Measurements from ENCODE around the gene CERS6.
A peak's percentile ranks its signal among the peaks of the same experiment; 100 is the strongest.

CERS6 gene

GRCh38 chr2:168607992-168608391 lies 151.9 kb downstream of the CERS6 start:
- DNase-seq = no peak

- DNase-seq = no peak
These were observed 152.7 kb downstream of the CERS6 start for GRCh38 chr2:168608796-168609195.

GRCh38 chr2:168611091-168611490 lies 155.0 kb downstream of the CERS6 start:
- no peak for DNase-seq

- no peak for DNase-seq
These were observed 156.0 kb downstream of the CERS6 start for GRCh38 chr2:168611896-168612650.

GRCh38 chr2:168612719-168613118 lies 156.6 kb downstream of the CERS6 start:
- DNase-seq = no peak

- DNase-seq = no peak
These were observed 157.5 kb downstream of the CERS6 start for GRCh38 chr2:168613551-168613950.

- no peak for DNase-seq
These were observed 158.3 kb downstream of the CERS6 start for GRCh38 chr2:168614172-168615018.

- DNase-seq = no peak
These were observed 164.5 kb downstream of the CERS6 start for GRCh38 chr2:168620554-168620953.

GRCh38 chr2:168622559-168622958 lies 166.5 kb downstream of the CERS6 start:
- DNase-seq = no peak

- DNase-seq = no peak
These were observed 168.0 kb downstream of the CERS6 start for GRCh38 chr2:168624028-168624427.

GRCh38 chr2:168626096-168626495 lies 170.0 kb downstream of the CERS6 start:
- no peak for DNase-seq

- DNase-seq = no peak
These were observed 170.6 kb downstream of the CERS6 start for GRCh38 chr2:168626647-168627046.

- peak in 2 of 3 donors; percentile 38 to 45 for DNase-seq
These were observed 176.6 kb downstream of the CERS6 start for GRCh38 chr2:168632709-168633121.

GRCh38 chr2:168633200-168633599 lies 177.1 kb downstream of the CERS6 start:
- peak in 2 of 3 donors; percentile 25 to 30 for DNase-seq

GRCh38 chr2:168633895-168634294 lies 177.8 kb downstream of the CERS6 start:
- DNase-seq = no peak

GRCh38 chr2:168635065-168635577 lies 179.0 kb downstream of the CERS6 start:
- DNase-seq = peak; percentile 29 to 51 (median 50)

GRCh38 chr2:168639018-168639417 lies 182.9 kb downstream of the CERS6 start:
- no peak for DNase-seq

- peak; percentile 25 to 51 (median 43) for DNase-seq
These were observed 183.4 kb downstream of the CERS6 start for GRCh38 chr2:168639441-168639898.

- no peak for DNase-seq
These were observed 184.0 kb downstream of the CERS6 start for GRCh38 chr2:168640039-168640438.

- DNase-seq = no peak
These were observed 185.6 kb downstream of the CERS6 start for GRCh38 chr2:168641636-168642035.

- DNase-seq = no peak
These were observed 186.8 kb downstream of the CERS6 start for GRCh38 chr2:168642873-168643272.

GRCh38 chr2:168643979-168644378 lies 187.9 kb downstream of the CERS6 start:
- no peak for DNase-seq

- DNase-seq = peak; percentile 24 to 53 (median 47)
These were observed 189.7 kb downstream of the CERS6 start for GRCh38 chr2:168645696-168646338.
